ENCODE results near the gene KCNMA1. TPM values are rescaled to one million over a fixed set of nuclear protein-coding genes. Genes with fewer than 3 reads are reported as not detected.

Gene KCNMA1
- polyA plus RNA-seq, 1 of the 3 experiments (the other 2 are of a cell fraction), result 107 TPM

GRCh38 chr10:77505431-77506334 lies 131.9 kb downstream of the KCNMA1 start:
- WGBS (ENCODE audit: low lambda C conversion rate), result 14% methylated on average over 2 of the region's 2 CpGs
- Histone ChIP-seq H3K27me3 (ENCODE audit: insufficient read depth) (no peaks in the 10 kb centered on the region), H3K4me3 (ENCODE audit: low read depth in 2 of 2, low read length in 1 of 2) (peak overlapping the region in 1 of 2 experiments; percentile 9; a peak in 1 of 4 replicates), H3K79me2 (ENCODE audit: insufficient read depth) (peaks cover 32% of the 10 kb centered on the region), H4K20me1 (ENCODE audit: insufficient read depth) (no peaks in the 10 kb centered on the region), H3K9me3 (no peaks in the 10 kb centered on the region), H2AFZ (ENCODE audit: low read depth) (peak overlapping the region; percentile 3; the same call in 1 of the 2 replicates), H3K9ac (peak overlapping the region; percentile 48; the same call in 1 of the 2 replicates), H3K36me3 (replicated peaks in 1 of 2; ENCODE audit: control insufficient read depth in 1 of 2, insufficient read depth in 2 of 2, low read length in 1 of 2) (no peaks in the 10 kb centered on the region), H3K27ac (ENCODE audit: low read depth in 2 of 2, low read length in 1 of 2) (peak overlapping the region; percentile 76 to 91; a peak in 3 of 4 replicates), H3K4me2 (peak overlapping the region; percentile 70), H3F3A (replicated peaks; ENCODE audit: insufficient read depth) (peaks cover 51% of the 10 kb centered on the region), H3K4me1 (ENCODE audit: control insufficient read depth in 1 of 2, insufficient read depth in 2 of 2, low read depth in 1 of 2, low read length in 1 of 2) (peaks cover 30 to 61% of the 10 kb centered on the region in 2 experiments), H3K9me2 (no peaks in the 10 kb centered on the region)
- DNase-seq, result no peak
- POLR2A ChIA-PET, result interaction anchor here (0.6 to 0.8 kb wide), 2 partner anchors 255 to 369 kb away, joined by 3 to 6 read pairs; no protein-coding TSS in a partner anchor
- CTCF ChIA-PET, result interaction anchor here (0.7 to 4.7 kb wide), 7 partner anchors 9 to 340 kb away, joined by 3 to 29 read pairs (median 5); no protein-coding TSS in a partner anchor
- TF ChIP-seq USF1 (IDR thresholded peaks at IDR 0.05; ENCODE audit: borderline replicate concordance, low read depth), result peak; percentile 56; the same call in 1 of the 2 replicates
- no peak for TF ChIP-seq RAD21 (IDR thresholded peaks at IDR 0.05; ENCODE audit: low read length)
- TF ChIP-seq ZBTB33 (IDR thresholded peaks at IDR 0.05; ENCODE audit: borderline replicate concordance, low read depth), result peak; percentile 55; the same call in 1 of the 2 replicates
- TF ChIP-seq RXRA (IDR thresholded peaks at IDR 0.05; ENCODE audit: borderline replicate concordance, low read depth), result peak; percentile 80; the same call in 1 of the 2 replicates
- no peak; the same call in 1 of the 2 replicates for TF ChIP-seq MEF2A (IDR thresholded peaks at IDR 0.05; ENCODE audit: borderline replicate concordance, low read depth)
- no peak for TF ChIP-seq MXI1 (IDR thresholded peaks at IDR 0.05; ENCODE audit: low read depth, low read length)
- TF ChIP-seq FOXM1 (IDR thresholded peaks at IDR 0.05; ENCODE audit: low read depth), result no peak
- TF ChIP-seq REST (IDR thresholded peaks at IDR 0.05; ENCODE audit: low read depth, low read length), result no peak
- TF ChIP-seq RCOR1 (IDR thresholded peaks at IDR 0.05; ENCODE audit: low read length), result no peak
- no peak for TF ChIP-seq CHD2 (IDR thresholded peaks at IDR 0.05; ENCODE audit: low read length, partially characterized antibody)
- no peak for TF ChIP-seq FOXJ3 (CRISPR knock-in tag; IDR thresholded peaks at IDR 0.05)
- no peak; the same call in 1 of the 2 replicates for TF ChIP-seq POLR2AphosphoS5 (IDR thresholded peaks at IDR 0.05; ENCODE audit: low read depth, low read length)
- no peak for TF ChIP-seq EZH2phosphoT487 (IDR thresholded peaks at IDR 0.05; ENCODE audit: borderline replicate concordance, low read depth)
- no peak for TF ChIP-seq SMC3 (IDR thresholded peaks at IDR 0.05; ENCODE audit: low read depth, low read length)
- peak; percentile 82 for TF ChIP-seq TCF12 (IDR thresholded peaks at IDR 0.05)
- TF ChIP-seq FOSL2 (IDR thresholded peaks at IDR 0.05; ENCODE audit: borderline replicate concordance, low read depth), result peak; percentile 98
- TF ChIP-seq IRF3 (IDR thresholded peaks at IDR 0.05; ENCODE audit: low read depth, low read length), result no peak
- peak; percentile 96 for TF ChIP-seq JUND (IDR thresholded peaks at IDR 0.05)
- no peak for TF ChIP-seq SIN3A (IDR thresholded peaks at IDR 0.05; ENCODE audit: borderline replicate concordance, low read depth, low read length)
- TF ChIP-seq CTCF (IDR thresholded peaks at IDR 0.05), result no peak
- TF ChIP-seq ELF1 (IDR thresholded peaks at IDR 0.05), result no peak
- no peak for TF ChIP-seq TAF1 (IDR thresholded peaks at IDR 0.05; ENCODE audit: borderline replicate concordance, low read depth, low read length)

Measured in SK-N-SH (cell line).